ENCODE measurements around the gene ENPP7.

Gene ENPP7

GRCh38 chr17:79791735-79792161 is 61.0 kb downstream of the ENPP7 start:
- DNase-seq (ENCODE audit: low spot score): no peak
